ENCODE data around the gene RRBP1.
A peak's percentile ranks its signal among the peaks of the same experiment; 100 is the strongest.

RRBP1 gene

GRCh38 chr20:17631576-17632319 lies 50.3 kb downstream of the RRBP1 start:
- no peak for DNase-seq

- no peak for DNase-seq
These were observed 51.2 kb downstream of the RRBP1 start for GRCh38 chr20:17630806-17631195.

- no peak for DNase-seq
These were observed 51.8 kb downstream of the RRBP1 start for GRCh38 chr20:17630151-17630805.

DNA sequence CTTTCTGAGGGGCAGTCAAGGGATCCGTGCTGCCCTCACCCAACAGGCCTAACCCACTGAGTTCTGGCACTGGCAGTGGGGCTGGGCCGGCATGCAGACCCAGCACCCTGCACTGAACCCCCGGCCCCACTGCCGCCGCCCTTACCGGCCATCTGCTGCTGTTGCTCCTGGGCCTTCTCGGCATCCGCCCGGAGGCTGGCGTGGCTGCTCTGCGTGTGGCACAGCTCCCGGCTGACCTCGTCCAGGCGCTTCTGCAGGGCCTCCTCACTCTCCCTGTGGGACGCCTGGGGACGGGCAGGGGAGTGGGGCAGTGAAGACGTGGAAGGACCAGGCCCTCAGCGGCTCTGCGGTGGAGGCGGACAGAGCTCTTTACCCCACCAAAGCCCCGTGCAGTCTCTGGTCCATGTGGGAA lies 52.4 kb downstream of the RRBP1 start:
- no peak for DNase-seq

DNA sequence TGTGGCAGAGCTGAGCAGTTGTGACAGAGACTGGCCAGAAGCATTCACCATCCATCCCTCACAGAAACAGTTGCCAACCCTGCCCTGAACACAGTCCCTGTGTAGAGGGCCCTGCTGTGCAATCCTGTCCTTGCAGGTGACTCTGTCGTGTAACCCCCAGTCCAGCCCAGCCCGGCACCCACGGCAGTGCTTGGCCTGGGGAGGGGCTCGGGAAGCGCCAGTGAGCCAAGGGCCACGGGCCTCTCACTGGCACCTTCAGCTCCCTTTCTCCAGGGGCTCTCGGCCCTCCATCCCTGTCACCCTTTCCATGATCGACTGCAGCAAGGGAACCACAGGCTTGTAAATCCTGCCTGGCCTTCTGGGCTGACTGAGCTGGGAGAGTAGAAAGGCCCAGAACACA lies 53.0 kb downstream of the RRBP1 start:
- no peak for DNase-seq

DNA sequence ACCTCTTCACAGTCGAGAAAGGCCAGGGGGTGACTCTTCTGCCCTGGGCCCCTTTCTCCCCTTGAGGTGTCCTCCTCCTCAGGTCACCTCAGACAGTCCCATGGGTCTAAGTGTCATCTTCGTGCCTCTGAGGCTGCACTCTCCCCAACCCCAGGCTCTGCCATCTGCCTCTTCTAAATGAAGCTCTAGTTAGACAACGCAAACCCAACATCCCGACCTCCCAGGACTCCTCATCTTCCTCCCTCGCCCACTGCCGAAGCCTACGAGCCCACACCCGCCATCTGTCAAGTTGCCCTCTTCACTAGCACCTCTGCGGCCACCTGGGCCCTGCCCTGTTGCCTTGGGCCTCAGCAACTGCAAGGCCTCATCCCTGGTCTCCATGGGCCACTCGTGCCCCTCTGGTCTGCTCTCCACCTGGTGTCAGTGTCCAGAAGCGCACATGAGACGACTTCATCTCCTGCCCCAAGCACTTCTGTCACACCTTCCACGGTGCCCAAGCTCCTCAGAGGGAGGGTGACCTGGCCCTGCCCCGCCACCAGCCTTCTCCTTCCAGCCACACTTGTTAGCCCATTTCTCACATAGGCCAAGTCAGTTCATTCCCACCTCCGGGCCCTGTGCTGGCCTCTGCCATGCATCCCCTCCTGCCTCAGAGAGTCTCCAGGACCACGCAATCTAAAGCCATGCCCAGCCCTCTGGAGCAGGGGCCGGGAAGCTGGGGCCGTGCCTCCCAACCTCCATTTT lies 53.8 kb downstream of the RRBP1 start:
- DNase-seq: no peak

- DNase-seq: no peak
These were observed 54.7 kb downstream of the RRBP1 start for GRCh38 chr20:17627101-17627955.

GRCh38 chr20:17626217-17627007 lies 55.6 kb downstream of the RRBP1 start:
- no peak for DNase-seq

- DNase-seq: no peak
These were observed 56.6 kb downstream of the RRBP1 start for GRCh38 chr20:17625246-17626051.

GRCh38 chr20:17624551-17625245 lies 57.3 kb downstream of the RRBP1 start:
- DNase-seq: peak in 1 of 3 experiments; percentile 15

DNA sequence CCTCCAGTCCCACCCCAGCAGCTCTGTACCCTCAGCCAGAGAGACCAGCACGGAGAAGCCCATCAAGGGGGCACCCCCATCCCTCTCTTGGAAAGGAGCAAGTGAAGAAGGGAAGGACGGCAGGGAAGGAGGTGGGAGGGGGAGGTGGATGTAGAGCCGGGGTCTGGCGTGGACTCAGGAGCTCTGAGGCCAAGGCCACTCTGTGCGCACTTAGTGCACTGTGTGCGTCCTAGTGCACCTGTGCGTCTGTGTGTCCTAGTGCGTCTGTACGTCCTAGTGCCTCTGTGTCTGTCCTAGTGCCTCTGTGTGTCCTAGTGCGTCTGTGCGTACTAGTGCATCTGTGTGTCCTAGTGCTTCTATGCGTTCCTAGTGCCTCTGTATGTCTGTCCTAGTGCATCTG lies 58.0 kb downstream of the RRBP1 start:
- DNase-seq: no peak

DNA sequence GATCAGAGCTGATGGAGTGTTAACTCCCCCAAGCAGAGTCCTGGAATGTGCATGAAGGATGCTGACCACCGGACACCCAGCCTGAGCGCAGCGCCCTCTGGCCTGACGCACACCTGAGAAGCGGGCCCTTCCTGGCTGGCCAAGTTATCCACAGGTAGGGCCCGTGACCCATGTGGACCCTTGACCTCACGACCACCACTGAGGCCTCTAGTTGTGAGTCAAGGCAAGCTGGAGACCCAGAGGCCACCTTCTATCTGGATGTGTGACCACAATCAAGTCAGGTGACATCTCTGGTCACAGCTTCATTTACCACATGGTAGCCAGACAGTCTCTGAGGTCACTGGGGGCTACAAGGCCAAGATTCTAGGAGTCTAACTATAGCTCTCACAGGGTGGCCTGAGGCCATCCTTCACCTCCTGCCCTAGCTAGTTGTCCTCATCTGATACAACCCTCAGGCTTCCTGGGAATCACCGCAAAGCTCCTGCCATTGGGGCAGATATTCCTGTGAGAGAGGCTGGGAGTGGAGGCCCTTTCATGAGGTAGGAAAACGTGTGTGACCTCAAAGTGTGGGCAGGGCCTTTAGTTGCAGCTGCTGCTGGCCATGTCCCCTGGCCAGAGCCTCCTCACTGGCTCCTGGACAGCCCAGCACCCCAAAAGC lies 59.1 kb downstream of the RRBP1 start:
- no peak for DNase-seq

- DNase-seq: no peak
These were observed 59.8 kb downstream of the RRBP1 start for GRCh38 chr20:17622086-17622850.

DNA sequence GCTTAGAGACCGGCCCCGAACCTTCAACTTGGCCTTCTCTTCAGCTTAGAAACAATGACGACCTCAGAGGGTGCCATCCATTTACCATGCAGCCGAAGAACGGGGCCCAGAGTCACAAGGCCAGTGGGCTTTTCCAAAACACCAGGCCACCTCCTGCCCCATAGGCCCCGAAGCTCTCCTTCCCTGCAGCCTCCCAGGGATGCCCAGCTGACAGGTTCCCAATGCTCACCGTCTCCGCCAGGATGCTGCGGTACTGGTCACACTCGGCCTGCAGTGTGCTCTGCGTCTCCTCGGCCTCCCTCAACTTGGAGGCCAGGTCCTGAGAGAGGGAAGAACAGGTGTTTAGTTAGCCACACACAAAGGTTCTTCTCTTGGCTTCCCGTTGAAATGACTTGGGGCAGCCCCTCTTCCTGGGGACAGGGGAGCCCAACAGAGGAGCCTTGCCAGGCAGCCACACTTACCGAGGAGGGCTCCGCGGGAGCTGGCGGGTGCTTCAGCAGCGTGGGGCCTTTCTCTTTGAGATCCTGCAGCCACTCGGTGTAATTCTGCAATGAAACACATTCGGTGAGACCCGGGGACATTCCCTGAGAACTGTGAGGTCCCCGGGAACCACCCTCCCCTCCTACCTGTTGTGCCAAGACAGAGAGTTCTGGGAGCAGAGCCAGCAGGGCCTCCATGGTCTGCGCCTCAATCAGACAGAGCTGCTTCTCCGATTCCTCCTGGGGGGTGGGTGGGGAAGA lies 60.6 kb downstream of the RRBP1 start:
- no peak for DNase-seq

DNA sequence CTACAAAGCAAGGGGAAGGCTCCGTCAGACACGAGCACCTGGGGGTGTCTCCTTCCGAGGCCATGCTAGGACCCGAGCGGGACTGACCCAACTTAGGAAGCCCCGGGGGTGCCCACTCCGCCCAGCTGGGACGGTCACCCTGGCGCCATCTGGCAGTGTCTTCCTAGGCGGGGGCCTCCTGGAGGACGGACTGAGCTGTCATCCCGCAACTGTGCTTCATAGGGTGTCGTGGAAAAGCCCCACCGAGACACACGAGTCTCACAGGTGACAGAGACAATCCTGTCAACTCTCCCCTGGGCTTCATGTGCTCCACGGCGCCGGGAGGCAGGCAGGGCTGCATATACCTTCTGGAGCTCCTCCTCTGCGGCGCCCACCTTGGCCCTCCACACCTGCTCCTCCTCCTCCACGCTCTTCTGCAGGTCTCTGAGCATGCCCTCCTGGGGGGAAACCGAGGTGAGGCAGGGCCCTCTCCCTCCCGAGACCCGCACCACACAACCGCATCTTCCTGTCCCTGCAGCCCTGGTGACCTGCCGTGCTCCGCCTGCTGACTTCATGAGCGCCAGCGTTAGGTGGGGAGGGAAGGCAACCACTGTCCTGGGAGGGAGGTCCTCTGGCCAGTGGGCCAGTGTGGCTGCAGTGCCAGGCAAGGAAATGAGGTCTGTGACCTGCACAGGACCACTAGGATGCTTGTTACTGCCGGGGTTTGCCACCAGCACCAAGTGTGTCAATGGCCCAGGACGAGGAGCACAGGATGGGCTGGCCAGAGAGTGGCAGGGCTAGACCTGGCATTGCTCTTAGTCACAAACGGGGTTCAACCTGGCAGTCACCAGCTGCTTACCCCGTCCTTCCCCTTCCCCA lies 61.4 kb downstream of the RRBP1 start:
- DNase-seq: no peak

- no peak for DNase-seq
These were observed 62.5 kb downstream of the RRBP1 start for GRCh38 chr20:17619351-17620093.

DNA sequence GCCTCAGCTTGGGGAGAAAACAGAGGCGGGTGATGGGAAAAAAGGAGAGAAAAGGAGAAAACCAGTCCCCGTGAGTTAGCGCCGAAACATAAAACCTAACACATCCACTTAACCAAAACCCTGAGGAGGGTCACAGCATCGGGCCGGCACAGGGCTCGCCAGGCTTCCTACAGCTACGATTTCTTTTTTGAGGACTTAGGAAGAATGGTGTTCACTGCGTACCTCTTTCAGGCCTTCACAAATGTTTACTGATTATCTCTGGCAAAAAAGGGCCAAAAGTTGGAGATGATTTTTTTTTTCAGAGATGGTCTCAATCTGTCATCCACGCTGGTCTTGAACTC lies 63.4 kb downstream of the RRBP1 start:
- DNase-seq: no peak
